ENCODE data around the gene RAB35. TPM values are rescaled to one million over a fixed set of nuclear protein-coding genes. Genes with fewer than 3 reads are reported as not detected.

The RAB35 gene
- total RNA-seq, 2 experiments from 2014 or later: 78.5 to 84.0 TPM

GRCh38 chr12:120126635-120127005 lies 10.1 kb upstream of the RAB35 start:
- ChIA-PET CTCF (interaction anchor here (1.0 to 1.3 kb wide), 3 partner anchors 9 to 101 kb away, joined by 3 to 4 read pairs (median 3); no protein-coding TSS in a partner anchor), POLR2A (interaction anchor here (0.9 to 5.1 kb wide), 6 partner anchors 10 to 166 kb away, joined by 3 to 46 read pairs (median 4); partner anchors contain the start of genes RAB35, RNU4-1 and RPLP0)
- H3K36me3 Mint-ChIP-seq (ENCODE audit: low read depth): peaks cover 43% of the 10 kb centered on the region
- DNase-seq: no peak
- H3K27ac Mint-ChIP-seq: peak overlapping the region; percentile 83
- H3K9me3 Mint-ChIP-seq: no peaks in the 10 kb centered on the region
- H3K27me3 Mint-ChIP-seq: no peaks in the 10 kb centered on the region
- H3K4me1 Mint-ChIP-seq: peaks cover 48% of the 10 kb centered on the region
- H3K4me3 Mint-ChIP-seq: no peak overlapping the region

- CTCF ChIA-PET: interaction anchor here (0.5 to 1.3 kb wide), 3 partner anchors 8 to 77 kb away, joined by 3 to 4 read pairs (median 3); no protein-coding TSS in a partner anchor
- Mint-ChIP-seq H3K4me3 (no peak overlapping the region), H3K27me3 (no peaks in the 10 kb centered on the region), H3K27ac (peak overlapping the region; percentile 83), H3K36me3 (ENCODE audit: low read depth) (peaks cover 37% of the 10 kb centered on the region), H3K4me1 (peaks cover 54% of the 10 kb centered on the region), H3K9me3 (no peaks in the 10 kb centered on the region)
- DNase-seq: no peak
- POLR2A ChIA-PET: interaction anchor here (1.1 to 5.1 kb wide), 8 partner anchors 10 to 167 kb away, joined by 3 to 46 read pairs (median 4); partner anchors contain the start of genes RAB35, RNU4-1 and RPLP0
These were observed 9.5 kb upstream of the RAB35 start for GRCh38 chr12:120125792-120126634.

GRCh38 chr12:120125029-120125428 lies 8.5 kb upstream of the RAB35 start:
- no peak overlapping the region for H3K27ac Mint-ChIP-seq
- H3K36me3 Mint-ChIP-seq (ENCODE audit: low read depth): peaks cover 30% of the 10 kb centered on the region
- ChIA-PET POLR2A (interaction anchor here (1.1 to 5.1 kb wide), 4 partner anchors 9 to 76 kb away, joined by 3 to 46 read pairs (median 4); partner anchors contain the start of genes RAB35 and RPLP0), CTCF (no interaction called here)
- DNase-seq: no peak
- no peaks in the 10 kb centered on the region for H3K9me3 Mint-ChIP-seq
- H3K27me3 Mint-ChIP-seq: no peaks in the 10 kb centered on the region
- H3K4me1 Mint-ChIP-seq: peaks cover 63% of the 10 kb centered on the region
- H3K4me3 Mint-ChIP-seq: no peak overlapping the region

- Mint-ChIP-seq H3K27ac (peak overlapping the region; percentile 67), H3K9me3 (no peaks in the 10 kb centered on the region), H3K4me3 (peak overlapping the region; percentile 14), H3K36me3 (ENCODE audit: low read depth) (peaks cover 17% of the 10 kb centered on the region), H3K27me3 (no peaks in the 10 kb centered on the region), H3K4me1 (peaks cover 75% of the 10 kb centered on the region)
- POLR2A ChIA-PET: interaction anchor here (1.0 to 10.6 kb wide), 7 partner anchors 11 to 169 kb away, joined by 3 to 236 read pairs (median 14); partner anchors contain the start of genes BICDL1, GCN1, RNU4-1 and RNU4-2
- DNase-seq: no peak
- CTCF ChIA-PET: interaction anchor here (0.6 to 1.1 kb wide), 5 partner anchors 11 to 218 kb away, joined by 3 to 5 read pairs (median 4); partner anchors contain the start of gene PXN
These were observed 5.3 kb upstream of the RAB35 start for GRCh38 chr12:120121766-120122293.

GRCh38 chr12:120121343-120121742 lies 4.8 kb upstream of the RAB35 start:
- Mint-ChIP-seq H3K36me3 (ENCODE audit: low read depth) (peaks cover 13% of the 10 kb centered on the region), H3K9me3 (no peaks in the 10 kb centered on the region), H3K27ac (peak overlapping the region; percentile 67), H3K4me3 (no peak overlapping the region), H3K27me3 (no peaks in the 10 kb centered on the region), H3K4me1 (peaks cover 70% of the 10 kb centered on the region)
- ChIA-PET POLR2A (interaction anchor here (1.0 to 10.6 kb wide), 8 partner anchors 11 to 169 kb away, joined by 3 to 236 read pairs (median 26); partner anchors contain the start of genes GCN1, RNU4-1, RNU4-2 and RPLP0), CTCF (interaction anchor here (1.1 to 1.2 kb wide), 2 partner anchors 11 to 34 kb away, joined by 5 read pairs; no protein-coding TSS in a partner anchor)
- no peak for DNase-seq

- no peaks in the 10 kb centered on the region for H3K9me3 Mint-ChIP-seq
- peak; percentile 36 for DNase-seq
- no peaks in the 10 kb centered on the region for H3K27me3 Mint-ChIP-seq
- H3K4me3 Mint-ChIP-seq: peak overlapping the region; percentile 7
- H3K4me1 Mint-ChIP-seq: peaks cover 75% of the 10 kb centered on the region
- peaks cover 29% of the 10 kb centered on the region for H3K36me3 Mint-ChIP-seq (ENCODE audit: low read depth)
- CTCF ChIA-PET: interaction anchor here (0.6 to 1.6 kb wide), 9 partner anchors 9 to 1668 kb away, joined by 3 to 6 read pairs (median 4); partner anchors contain the start of gene RPLP0
- H3K27ac Mint-ChIP-seq: peak overlapping the region; percentile 23
- POLR2A ChIA-PET: interaction anchor here (0.7 to 10.6 kb wide), 10 partner anchors 9 to 1978 kb away, joined by 3 to 236 read pairs (median 6); partner anchors contain the start of genes GCN1, RNU4-1, RNU4-2 and RPLP0
These were observed 2.9 kb upstream of the RAB35 start for GRCh38 chr12:120119271-120119973.

GRCh38 chr12:120118321-120119061 lies 1.9 kb upstream of the RAB35 start:
- CTCF ChIA-PET: interaction anchor here (0.7 to 4.4 kb wide), 6 partner anchors 10 to 1669 kb away, joined by 3 to 34 read pairs (median 4); partner anchors contain the start of genes PXN and RNU4-1
- POLR2A ChIA-PET: interaction anchor here (0.6 to 10.6 kb wide), 16 partner anchors 8 to 172 kb away, joined by 3 to 236 read pairs (median 10); partner anchors contain the start of genes BICDL1, GCN1, PXN and RNU4-1
- H3K27ac Mint-ChIP-seq: peak overlapping the region; percentile 80
- peak overlapping the region; percentile 89 for H3K4me3 Mint-ChIP-seq
- H3K9me3 Mint-ChIP-seq: no peaks in the 10 kb centered on the region
- no peak for DNase-seq
- H3K27me3 Mint-ChIP-seq: no peaks in the 10 kb centered on the region
- H3K4me1 Mint-ChIP-seq: peaks cover 72% of the 10 kb centered on the region
- H3K36me3 Mint-ChIP-seq (ENCODE audit: low read depth): peaks cover 34% of the 10 kb centered on the region

GRCh38 chr12:120117961-120118320 lies 1.4 kb upstream of the RAB35 start:
- DNase-seq: no peak
- Mint-ChIP-seq H3K27ac (peak overlapping the region; percentile 80), H3K36me3 (ENCODE audit: low read depth) (peaks cover 38% of the 10 kb centered on the region), H3K4me1 (peaks cover 71% of the 10 kb centered on the region), H3K9me3 (no peaks in the 10 kb centered on the region), H3K4me3 (peak overlapping the region; percentile 89), H3K27me3 (no peaks in the 10 kb centered on the region)
- ChIA-PET POLR2A (interaction anchor here (0.6 to 10.6 kb wide), 21 partner anchors 8 to 173 kb away, joined by 3 to 236 read pairs (median 9); partner anchors contain the start of genes BICDL1, GCN1, PXN and RNU4-1), CTCF (interaction anchor here (0.7 to 4.4 kb wide), 6 partner anchors 9 to 175 kb away, joined by 3 to 34 read pairs (median 4); partner anchors contain the start of genes PXN, RNU4-1 and RPLP0)

- Mint-ChIP-seq H3K9me3 (no peaks in the 10 kb centered on the region), H3K27ac (peak overlapping the region; percentile 80), H3K4me1 (peaks cover 76% of the 10 kb centered on the region), H3K4me3 (peak overlapping the region; percentile 89), H3K27me3 (no peaks in the 10 kb centered on the region), H3K36me3 (ENCODE audit: low read depth) (peaks cover 46% of the 10 kb centered on the region)
- POLR2A ChIA-PET: interaction anchor here (0.6 to 10.6 kb wide), 28 partner anchors 9 to 419 kb away, joined by 3 to 236 read pairs (median 5); partner anchors contain the start of genes BICDL1, GCN1, PXN and RNU4-1
- peak; percentile 98 for DNase-seq
- CTCF ChIA-PET: interaction anchor here (0.6 to 4.4 kb wide), 11 partner anchors 8 to 174 kb away, joined by 3 to 34 read pairs (median 4); partner anchors contain the start of genes PXN and RPLP0
These were observed 469 bp upstream of the RAB35 start for GRCh38 chr12:120116792-120117651.

GRCh38 chr12:120115692-120116440 lies 687 bp downstream of the RAB35 start:
- peak overlapping the region; percentile 75 for H3K27ac Mint-ChIP-seq
- no peaks in the 10 kb centered on the region for H3K9me3 Mint-ChIP-seq
- peaks cover 54% of the 10 kb centered on the region for H3K36me3 Mint-ChIP-seq (ENCODE audit: low read depth)
- ChIA-PET CTCF (interaction anchor here (1.8 to 4.4 kb wide), 3 partner anchors 29 to 126 kb away, joined by 6 to 34 read pairs (median 17); partner anchors contain the start of gene RPLP0), POLR2A (interaction anchor here (0.7 to 10.6 kb wide), 17 partner anchors 8 to 175 kb away, joined by 3 to 236 read pairs (median 9); partner anchors contain the start of genes BICDL1, GCN1, RNU4-1 and RNU4-2)
- H3K4me1 Mint-ChIP-seq: peaks cover 76% of the 10 kb centered on the region
- H3K27me3 Mint-ChIP-seq: no peaks in the 10 kb centered on the region
- DNase-seq: peak; percentile 53
- peak overlapping the region; percentile 85 for H3K4me3 Mint-ChIP-seq
